ENCODE results near the gene ZNF423. TPM values are rescaled to one million over a fixed set of nuclear protein-coding genes. Genes with fewer than 3 reads are reported as not detected.

ZNF423 gene
- total RNA-seq, 3 donors from 2014 or later (not counting 1 experiment from before 2014, with no cell fraction given) = not detected

DNA sequence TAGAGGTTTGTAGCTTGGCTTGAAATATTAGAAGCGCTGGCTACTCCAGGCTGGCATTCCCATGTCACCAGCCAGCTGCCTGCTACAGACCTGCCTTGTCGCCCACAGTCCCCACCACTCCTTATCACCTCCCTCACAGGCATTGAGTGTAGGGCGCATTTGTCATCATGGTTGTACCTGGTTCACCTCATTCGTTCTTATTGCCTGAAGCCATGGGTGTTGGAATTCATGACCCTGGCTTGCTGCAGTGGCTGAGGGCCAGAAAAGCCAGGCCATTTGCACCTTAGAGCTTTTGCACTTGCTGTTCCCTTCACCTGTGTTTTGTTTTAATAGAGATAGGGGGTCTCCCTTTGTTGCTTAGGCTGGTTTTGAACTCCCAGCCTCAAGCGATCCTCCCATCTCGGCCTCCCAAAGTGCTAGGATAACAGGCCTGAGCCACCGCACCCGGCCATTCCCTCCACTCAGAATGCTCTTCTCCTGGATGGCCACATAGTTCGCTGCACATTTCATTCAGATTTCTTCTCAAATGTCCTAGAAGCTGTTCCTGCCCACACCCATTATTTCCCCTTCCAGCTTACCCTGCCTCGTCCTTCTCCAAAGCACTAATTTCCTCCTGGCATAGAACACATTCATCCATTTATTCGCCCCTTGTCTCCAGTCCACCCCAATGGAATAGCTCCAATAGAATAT lies 384.7 kb downstream of the ZNF423 start:
- H3K4me3 ChIP-seq (ENCODE audit: low read length) = no peak overlapping the region
- peak in 1 of 2 donors; percentile 1 for DNase-seq
- H3K27me3 Mint-ChIP-seq (ENCODE audit: low read depth in 2 of 2) = peaks cover 0 to under 1% of the 10 kb centered on the region in 2 donors
- 85% methylated on average over 11 of the region's 11 CpGs for WGBS (ENCODE audit: insufficient coverage)
- no peak overlapping the region for H3K27ac ChIP-seq (ENCODE audit: low read length)
- H3K27me3 ChIP-seq (ENCODE audit: control insufficient read depth, insufficient read depth, low read length) = no peaks in the 10 kb centered on the region
- H3K36me3 Mint-ChIP-seq = no peaks in the 10 kb centered on the region
- H3K36me3 ChIP-seq (ENCODE audit: control insufficient read depth, insufficient read depth, low read length) = no peaks in the 10 kb centered on the region
- H3K27ac Mint-ChIP-seq = no peak overlapping the region
- H3K4me1 ChIP-seq (ENCODE audit: control insufficient read depth, insufficient read depth, low read length) = no peaks in the 10 kb centered on the region
- no peaks in the 10 kb centered on the region for H3K9me3 ChIP-seq (ENCODE audit: control insufficient read depth, insufficient read depth, low read length)
- no peak overlapping the region for H3K4me3 Mint-ChIP-seq
- no peak for ATAC-seq
- intact Hi-C loops (cut with micrococcal nuclease) = no loop called here
- no peaks in the 10 kb centered on the region for H3K4me1 Mint-ChIP-seq
- TF ChIP-seq, protein P1, sequence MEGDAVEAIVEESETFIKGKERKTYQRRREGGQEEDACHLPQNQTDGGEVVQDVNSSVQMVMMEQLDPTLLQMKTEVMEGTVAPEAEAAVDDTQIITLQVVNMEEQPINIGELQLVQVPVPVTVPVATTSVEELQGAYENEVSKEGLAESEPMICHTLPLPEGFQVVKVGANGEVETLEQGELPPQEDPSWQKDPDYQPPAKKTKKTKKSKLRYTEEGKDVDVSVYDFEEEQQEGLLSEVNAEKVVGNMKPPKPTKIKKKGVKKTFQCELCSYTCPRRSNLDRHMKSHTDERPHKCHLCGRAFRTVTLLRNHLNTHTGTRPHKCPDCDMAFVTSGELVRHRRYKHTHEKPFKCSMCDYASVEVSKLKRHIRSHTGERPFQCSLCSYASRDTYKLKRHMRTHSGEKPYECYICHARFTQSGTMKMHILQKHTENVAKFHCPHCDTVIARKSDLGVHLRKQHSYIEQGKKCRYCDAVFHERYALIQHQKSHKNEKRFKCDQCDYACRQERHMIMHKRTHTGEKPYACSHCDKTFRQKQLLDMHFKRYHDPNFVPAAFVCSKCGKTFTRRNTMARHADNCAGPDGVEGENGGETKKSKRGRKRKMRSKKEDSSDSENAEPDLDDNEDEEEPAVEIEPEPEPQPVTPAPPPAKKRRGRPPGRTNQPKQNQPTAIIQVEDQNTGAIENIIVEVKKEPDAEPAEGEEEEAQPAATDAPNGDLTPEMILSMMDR (IDR thresholded peaks at IDR 0.05) = no peak
- H3K9me3 Mint-ChIP-seq = no peaks in the 10 kb centered on the region

DNA sequence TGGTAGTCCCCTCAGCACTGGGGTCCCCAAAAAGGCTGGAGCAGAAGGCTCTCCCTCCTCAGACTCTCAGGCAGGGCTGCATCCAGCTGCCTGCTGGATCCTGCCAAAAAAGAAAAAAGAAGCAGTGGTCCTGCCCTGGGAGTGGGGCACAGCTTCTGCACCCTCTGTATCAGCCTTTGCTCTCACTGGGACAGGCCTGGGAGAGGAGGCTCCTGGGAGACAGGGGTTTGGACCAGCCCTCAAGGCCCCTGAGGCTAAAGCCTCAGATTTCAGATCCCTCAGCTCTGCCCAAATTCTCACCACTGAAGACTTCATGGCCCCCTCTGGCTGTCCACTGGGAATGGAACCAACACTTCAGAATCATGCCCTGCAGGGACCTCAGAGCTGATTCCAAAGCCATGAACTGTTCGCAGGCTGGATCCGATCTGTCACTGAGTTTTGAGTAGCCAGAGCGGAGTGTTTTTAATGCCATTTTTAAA lies 385.4 kb downstream of the ZNF423 start:
- H3K36me3 ChIP-seq (ENCODE audit: control insufficient read depth, insufficient read depth, low read length) = no peaks in the 10 kb centered on the region
- DNase-seq = no peak
- no peaks in the 10 kb centered on the region for H3K4me1 ChIP-seq (ENCODE audit: control insufficient read depth, insufficient read depth, low read length)
- Mint-ChIP-seq H3K4me3 (no peak overlapping the region), H3K27me3 (ENCODE audit: low read depth in 2 of 2) (peaks cover 0 to 6% of the 10 kb centered on the region in 2 donors), H3K4me1 (no peaks in the 10 kb centered on the region), H3K36me3 (no peaks in the 10 kb centered on the region), H3K27ac (no peak overlapping the region), H3K9me3 (no peaks in the 10 kb centered on the region)
- TF ChIP-seq, protein P1 (IDR thresholded peaks at IDR 0.05) = no peak
- no peaks in the 10 kb centered on the region for H3K27me3 ChIP-seq (ENCODE audit: control insufficient read depth, insufficient read depth, low read length)
- no peak overlapping the region for H3K4me3 ChIP-seq (ENCODE audit: low read length)
- WGBS (ENCODE audit: insufficient coverage) = 86% methylated on average over 3 of the region's 3 CpGs
- intact Hi-C loops (cut with micrococcal nuclease) = no loop called here
- no peak for ATAC-seq
- no peak overlapping the region for H3K27ac ChIP-seq (ENCODE audit: low read length)
- H3K9me3 ChIP-seq (ENCODE audit: control insufficient read depth, insufficient read depth, low read length) = no peaks in the 10 kb centered on the region

DNA sequence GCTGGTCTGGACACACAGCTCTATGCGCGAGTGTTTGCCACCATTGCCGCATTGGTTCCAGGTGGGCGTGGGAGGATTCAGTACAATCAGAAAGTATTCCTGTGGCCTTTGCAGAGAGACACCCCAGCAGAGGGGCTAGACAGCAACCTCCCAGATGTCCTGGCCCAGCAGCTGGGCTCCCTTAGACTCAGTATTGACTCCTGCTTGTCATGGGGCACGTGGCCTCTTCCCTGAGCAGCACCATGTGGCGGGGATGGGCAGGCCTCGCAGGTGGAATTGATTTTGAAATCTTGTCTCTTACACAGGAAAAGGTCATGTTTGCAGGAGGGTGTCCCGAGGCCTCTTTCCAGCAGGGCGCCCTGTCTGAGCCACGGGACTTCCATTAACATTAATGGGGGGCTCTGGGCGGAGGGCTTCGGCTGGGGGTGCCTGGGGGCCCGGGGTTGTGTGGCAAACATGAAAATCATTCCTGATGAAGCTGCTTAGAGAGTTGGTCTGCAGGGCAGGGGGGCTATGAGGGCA lies 385.9 kb downstream of the ZNF423 start:
- no peak overlapping the region for H3K4me3 ChIP-seq (ENCODE audit: low read length)
- H3K4me1 ChIP-seq (ENCODE audit: control insufficient read depth, insufficient read depth, low read length) = no peaks in the 10 kb centered on the region
- H3K9me3 ChIP-seq (ENCODE audit: control insufficient read depth, insufficient read depth, low read length) = no peaks in the 10 kb centered on the region
- DNase-seq (peak in 1 of 2 donors; percentile 0), ATAC-seq (no peak)
- peaks cover 0 to 10% of the 10 kb centered on the region in 2 donors for H3K27me3 Mint-ChIP-seq (ENCODE audit: low read depth in 2 of 2)
- H3K4me1 Mint-ChIP-seq = no peaks in the 10 kb centered on the region
- no peak overlapping the region for H3K27ac Mint-ChIP-seq
- H3K36me3 Mint-ChIP-seq = no peaks in the 10 kb centered on the region
- no peaks in the 10 kb centered on the region for H3K36me3 ChIP-seq (ENCODE audit: control insufficient read depth, insufficient read depth, low read length)
- intact Hi-C loops (cut with micrococcal nuclease) = no loop called here
- WGBS (ENCODE audit: insufficient coverage) = 89% methylated on average over 13 of the region's 13 CpGs
- no peaks in the 10 kb centered on the region for H3K9me3 Mint-ChIP-seq
- H3K4me3 Mint-ChIP-seq = no peak overlapping the region
- H3K27me3 ChIP-seq (ENCODE audit: control insufficient read depth, insufficient read depth, low read length) = no peaks in the 10 kb centered on the region
- H3K27ac ChIP-seq (ENCODE audit: low read length) = no peak overlapping the region
- TF ChIP-seq, protein P1 (IDR thresholded peaks at IDR 0.05) = no peak
